DMS53 (cell line): ENCODE data around the gene KSR2.
A peak's percentile ranks its signal among the peaks of the same experiment; 100 is the strongest.

Experiments used
- DNase-seq: peaks from one replicate; lab custom pipeline; 2025; lab: John Stamatoyannopoulos, UW

The KSR2 gene

DNA sequence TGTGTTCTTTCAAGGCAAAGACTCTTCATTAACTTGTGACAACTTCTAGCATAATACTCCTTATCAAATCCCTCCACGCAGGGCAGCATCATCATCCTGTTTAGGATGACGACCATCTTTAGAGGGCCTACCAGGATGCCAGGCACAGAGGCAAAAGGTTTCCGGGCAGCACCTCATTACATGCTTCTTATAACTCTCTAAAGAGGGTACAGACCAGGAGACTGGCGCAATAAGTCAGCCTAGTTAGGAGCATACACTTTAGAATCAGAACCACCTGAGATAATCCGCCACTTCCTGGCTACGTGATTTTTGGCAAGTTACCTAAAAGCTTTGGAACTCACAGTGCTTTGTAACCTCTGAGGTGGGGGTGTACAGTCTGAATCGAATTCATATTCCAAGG is 471.4 kb downstream of the KSR2 start:
- DNase-seq, result no peak

DNA sequence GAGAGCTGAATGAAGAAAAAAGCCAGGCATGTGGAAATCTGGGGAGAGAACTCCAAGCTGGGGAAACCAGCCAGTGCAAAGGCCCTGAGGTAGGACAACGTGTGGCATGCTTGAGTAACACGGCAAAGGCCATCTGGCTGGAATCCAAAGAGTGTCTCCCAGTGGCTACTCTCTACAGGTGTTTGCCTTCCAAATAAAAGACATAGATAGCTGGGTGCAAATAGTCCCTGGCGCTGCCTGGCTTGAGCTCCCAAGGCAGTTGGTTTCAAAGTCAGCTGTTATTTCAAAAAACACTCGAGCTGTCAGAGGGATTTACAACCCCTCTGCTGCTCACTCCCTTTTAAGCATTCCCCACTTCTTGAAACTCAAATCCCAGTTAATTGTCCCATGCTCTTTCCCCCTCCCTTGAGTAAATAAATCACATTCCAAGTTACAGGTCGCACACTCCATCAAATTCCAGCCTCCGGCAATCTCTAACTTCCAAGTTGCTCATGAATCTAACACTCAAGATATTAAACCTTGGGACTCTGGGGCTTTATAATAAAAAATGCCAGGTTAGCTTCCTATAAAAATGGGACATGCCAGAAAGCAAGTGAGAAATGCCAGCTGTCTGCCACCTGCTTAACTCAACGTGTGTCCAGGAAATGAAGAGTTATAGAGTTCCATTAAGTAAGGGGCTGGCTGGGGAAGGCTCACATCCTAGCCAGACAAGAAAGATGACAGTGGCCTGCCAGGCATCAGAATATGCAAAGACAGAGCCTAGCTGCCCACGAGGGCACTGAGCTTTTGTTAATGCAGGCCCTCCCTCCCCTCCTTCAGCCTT is 473.7 kb downstream of the KSR2 start:
- peak; percentile 85 for DNase-seq

DNA sequence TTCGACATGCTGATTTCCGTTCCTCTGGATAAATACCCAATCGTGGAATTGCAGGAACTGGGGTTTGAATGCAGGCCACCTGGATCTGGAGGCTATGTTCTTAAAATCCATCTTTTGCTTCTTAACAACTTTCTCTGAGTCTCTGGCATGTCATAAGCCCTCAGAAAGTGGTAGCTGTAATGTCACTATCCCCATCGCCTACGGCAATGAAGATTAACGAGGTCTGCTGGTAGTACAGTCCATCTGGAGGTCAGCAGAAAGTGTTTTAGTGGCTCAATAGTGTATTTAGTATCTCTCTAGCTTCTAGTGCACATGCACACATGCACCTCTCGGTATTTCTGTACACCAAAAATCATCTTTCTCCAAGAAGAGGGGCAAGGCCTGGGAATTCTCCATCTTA is 477.1 kb downstream of the KSR2 start:
- no peak for DNase-seq

DNA sequence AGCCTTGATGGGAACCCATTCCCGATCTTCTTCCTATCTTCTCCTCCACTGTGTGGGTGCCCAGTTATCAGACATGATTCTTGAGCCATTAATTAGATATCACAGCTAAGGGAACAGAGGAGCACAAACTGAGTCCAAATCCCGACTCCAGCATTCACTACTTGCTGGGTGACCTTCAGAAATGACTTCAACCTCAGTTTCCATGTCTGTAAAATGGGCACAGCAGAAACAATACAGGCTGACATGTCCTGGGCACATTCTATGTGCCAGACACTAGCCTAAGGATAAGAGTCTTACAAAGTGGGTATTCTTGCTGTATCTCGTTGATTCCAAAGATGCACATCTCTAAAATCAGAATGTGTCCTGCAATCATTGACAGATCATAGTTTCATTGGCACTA is 478.7 kb downstream of the KSR2 start:
- DNase-seq, result no peak

DNA sequence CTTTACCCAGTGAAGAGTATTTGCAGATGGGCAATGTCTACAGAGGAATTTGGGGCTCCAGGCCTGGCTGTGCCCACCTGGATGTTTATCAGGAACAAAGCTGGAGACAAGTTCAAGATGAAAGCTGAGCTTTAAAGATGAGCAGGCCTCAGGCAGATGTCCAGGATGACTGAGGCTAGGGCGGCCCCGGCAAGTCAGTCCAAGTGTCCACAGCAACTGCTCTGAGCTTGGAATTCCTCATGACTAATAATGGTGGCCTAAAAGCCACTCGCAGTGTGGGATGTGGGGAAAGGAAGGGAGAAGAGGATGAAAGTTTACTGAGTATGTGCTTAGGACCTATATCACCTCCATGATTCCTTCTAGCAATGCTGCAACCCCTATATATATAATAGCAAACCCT is 479.1 kb downstream of the KSR2 start:
- no peak for DNase-seq

DNA sequence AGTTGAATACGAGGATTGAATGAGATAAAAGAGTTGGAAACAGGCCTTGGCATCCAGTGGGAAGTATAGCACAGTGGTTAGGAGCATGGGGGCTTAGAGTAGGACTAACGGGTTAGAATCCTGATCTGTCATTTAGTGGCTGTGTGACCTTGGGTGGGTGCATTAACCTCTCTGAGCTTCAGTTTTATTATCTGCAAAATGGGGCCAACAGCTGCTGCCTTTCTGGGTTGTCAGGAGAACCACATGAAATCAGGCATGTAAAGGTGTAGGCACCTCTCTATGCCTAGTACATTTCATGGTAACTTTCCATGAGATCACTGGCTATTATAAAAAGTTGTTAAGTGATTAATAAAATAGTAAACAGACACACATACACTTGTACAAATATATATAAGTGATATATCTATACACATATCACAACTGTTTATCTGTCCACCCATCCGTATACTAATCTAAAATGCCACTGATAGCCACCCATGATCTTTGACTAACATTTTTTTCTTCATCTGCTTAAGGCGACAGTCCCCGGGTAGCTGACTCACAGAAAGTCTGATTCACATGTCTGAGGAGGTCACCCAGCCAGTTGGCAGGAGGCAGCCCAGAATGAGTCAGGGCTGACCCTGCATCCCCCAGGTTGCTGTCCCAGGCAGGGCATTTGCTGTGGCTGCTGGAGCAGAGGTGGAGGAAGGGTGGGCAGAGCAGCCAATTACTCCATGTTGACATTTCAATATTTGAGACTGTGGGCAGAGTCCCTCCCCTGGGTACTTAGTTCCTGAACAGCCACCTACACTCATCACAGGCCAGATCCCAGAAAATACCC is 481.7 kb downstream of the KSR2 start:
- peak; percentile 87 for DNase-seq

DNA sequence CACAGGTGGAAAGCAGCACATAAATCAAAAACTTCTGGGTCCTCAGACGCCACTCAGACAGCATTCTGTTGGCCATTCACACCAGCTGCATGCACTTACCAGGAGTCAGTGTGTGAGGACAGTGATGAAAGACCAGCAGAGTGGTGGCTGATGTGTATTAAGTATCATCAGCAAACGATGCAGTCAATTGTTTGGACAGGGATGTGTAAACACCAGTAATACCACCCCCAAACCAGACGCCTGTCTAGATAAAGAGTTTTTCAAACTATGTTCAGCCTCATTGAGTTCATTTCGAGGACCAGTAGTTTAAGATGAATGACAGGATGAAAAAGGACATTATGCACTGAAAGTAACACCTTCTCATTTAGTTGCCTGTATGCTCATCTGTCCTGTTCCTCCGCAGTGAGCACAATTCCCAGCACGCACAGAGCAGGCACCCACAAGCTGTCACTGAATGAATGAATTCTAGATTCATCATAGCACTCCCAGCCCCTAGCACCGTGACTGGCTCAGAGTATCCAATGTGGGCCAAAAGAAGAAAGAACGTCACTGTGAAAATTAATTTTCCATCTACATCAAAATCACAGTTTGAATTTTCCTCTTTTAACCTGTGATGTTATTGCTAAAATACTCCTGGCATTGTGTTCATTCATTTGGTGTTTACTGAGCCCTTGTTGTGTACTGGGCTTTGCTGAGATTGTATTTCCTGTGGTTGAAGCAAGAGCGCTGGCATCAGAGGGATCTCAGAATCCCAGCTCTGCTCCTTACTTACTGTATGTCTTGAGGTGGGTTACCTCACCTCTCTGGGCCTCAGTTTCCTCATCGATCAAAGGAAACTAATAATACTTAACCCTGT is 482.6 kb downstream of the KSR2 start:
- DNase-seq, result peak; percentile 99

DNA sequence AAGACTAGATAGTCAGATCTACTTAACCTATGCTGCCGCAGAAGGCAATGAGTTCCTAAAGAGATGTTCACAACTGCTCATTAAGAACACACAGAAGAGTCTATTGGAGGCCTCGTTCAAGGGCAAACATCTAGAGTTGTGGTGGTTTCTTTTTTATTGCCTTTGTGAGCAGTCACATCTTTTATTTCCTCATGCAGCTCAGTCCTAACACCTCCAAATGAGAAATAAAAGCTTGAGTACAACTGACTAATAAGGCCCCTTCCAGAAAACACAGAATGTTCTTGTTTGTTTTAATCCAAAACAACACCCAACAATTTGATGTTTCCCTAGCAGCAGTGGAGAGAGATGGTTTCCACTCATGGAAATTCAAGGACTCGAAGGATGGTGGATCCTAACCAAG is 483.9 kb downstream of the KSR2 start:
- DNase-seq, result peak; percentile 43

DNA sequence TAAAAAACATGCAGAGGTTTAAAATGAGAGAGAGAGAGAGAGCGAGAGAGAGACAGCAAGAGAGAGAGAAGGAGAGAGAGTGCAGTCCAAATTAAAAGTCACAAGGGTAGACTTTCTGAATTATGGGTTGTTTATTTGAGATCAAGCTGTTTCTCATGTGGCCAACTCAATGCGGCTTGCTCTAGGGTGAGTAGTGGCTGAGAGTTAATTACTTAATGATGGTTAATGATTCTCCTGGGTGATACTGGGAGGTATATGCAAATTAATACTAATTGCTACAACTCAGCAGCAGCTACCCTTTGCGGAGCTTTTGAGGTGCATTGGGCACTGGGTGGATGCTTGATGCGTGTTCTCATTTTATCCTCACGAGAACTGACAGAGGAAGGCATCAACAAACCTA is 485.3 kb downstream of the KSR2 start:
- no peak for DNase-seq

DNA sequence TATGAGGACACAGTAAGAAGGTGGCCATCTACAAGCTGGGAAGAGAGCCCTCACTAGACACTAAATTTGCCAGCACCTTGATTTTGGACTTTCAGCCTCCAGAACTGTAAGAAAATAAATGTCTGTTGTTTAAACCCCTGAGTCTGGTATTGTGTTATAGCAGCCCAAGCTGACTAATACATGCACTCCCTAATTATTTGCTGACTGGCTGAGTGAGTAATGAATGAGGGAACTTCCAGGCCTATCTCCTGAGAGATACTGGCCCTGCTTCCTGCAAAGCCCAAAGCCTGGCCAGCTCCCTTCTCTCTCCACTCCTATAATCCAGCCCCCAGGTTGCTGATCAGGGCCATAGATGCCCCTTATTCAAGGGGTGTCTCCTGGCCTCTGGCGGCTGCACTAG is 487.3 kb downstream of the KSR2 start:
- no peak for DNase-seq

DNA sequence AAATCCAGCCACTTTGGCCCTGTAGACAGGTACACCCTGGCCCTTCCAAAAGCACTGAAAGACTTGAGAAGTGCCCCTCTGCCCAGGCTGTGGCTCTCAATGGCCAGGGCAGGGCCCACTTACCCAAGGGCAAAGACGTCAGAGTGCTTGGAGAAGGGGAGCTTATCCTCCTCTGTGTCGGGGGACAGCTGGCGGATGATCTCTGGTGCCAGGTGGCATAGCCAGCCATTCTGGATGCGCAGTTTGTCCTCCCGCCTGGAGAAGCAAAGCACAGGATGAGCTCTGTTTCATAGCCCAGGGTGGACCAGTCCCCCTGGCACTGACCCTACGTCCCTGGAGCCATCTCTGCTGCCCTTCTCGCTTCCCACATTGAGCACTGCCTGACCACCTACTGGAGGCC is 492.4 kb downstream of the KSR2 start:
- no peak for DNase-seq

DNA sequence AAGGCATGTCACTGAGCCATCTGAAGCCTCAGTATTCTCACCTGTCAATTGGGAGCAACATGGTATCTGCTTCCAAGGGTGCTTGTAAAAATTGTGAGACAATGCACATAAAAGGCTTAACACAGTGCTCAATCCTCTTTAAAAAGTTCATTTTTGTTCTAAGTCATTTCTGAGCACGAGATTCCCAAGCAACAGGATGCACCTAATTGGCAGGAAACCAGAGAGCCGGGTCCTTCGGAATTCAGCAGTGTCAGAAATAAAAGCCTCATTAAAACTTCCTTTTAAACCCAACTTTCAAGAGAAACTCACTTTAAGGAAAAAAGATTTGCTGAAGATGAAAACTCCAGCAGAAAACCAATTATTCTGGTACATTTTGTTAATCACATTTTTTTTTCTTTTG is 494.9 kb downstream of the KSR2 start:
- no peak for DNase-seq

DNA sequence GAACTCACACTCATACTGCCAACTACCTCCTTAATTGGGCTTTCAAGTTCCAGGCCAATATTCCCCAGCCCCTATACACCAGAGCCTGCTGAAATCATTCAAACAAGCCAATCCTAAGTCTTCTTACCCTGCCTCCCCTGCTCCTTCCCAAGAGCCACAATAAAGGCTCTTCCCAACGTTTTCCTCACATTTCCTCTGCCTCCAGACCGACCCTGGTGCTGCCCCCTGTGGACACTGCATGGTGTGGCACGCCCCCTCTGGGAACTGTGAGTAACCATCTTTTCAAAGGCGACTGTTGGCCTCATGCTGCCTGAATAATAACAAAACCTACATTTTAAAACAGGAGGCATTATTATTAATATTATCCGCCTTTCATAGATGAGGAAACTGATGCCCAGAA is 495.8 kb downstream of the KSR2 start:
- DNase-seq, result peak; percentile 68

DNA sequence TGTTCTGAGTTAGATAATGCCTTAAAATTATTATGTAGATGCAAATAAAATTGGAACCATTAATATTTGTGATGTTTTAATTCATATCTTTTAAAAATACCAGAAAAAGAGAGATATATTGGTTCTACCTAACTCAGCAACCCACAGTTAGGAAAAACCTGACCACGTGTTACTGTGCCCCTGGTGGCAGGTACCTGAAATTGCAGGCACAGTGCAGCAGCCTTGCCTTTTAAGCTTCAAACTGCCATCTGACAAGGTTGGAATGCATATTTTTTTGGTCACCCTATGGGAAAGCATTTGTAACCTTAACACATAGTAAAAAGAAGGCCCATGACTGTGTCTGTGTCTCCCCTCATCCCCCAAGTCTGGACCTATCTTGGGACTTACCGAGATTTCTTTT is 498.0 kb downstream of the KSR2 start:
- DNase-seq, result peak; percentile 48

DNA sequence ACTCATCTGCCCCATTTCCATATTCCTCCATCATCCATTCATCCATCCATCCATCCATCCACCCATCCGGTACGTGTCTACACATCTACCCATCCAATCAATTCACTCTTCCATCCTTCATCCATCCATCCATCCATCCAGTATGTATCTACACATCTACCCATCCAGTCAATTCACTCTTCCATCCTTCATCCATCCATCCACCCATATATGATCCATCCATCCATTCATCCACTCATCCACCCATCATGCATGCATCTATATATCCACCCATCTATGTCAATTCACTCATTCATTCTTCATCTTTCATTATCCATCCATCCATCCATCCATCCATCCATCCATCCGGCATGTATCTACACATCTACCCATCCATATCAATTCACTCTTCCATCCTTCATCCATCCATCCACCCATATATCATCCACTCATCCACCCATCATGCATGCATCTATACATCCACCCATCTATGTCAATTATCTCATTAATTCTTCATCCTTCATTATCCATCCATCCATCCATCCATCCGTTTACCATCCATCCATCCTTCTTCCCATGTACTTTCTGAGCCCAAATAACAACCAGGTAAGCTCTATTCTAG is 498.8 kb downstream of the KSR2 start:
- no peak for DNase-seq

DNA sequence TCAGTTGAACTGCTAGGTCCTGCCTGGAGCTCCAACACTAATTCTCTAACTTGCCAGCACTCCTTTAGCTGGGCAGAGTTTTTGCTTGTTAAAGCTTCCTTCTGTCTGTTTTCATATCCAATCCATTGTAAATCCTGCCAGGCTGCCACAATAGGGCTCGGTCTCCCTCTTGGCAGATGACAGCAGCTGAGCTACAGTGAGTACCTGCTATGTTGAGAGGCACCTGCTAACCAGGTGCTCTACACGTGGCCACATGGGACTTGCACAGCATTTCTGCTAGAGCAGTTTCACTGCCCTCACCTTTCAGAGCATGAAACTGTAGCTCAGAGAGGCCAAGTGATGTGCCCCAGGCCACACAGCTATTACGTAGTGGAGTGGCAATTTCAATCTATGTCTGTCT is 500.8 kb downstream of the KSR2 start:
- DNase-seq, result peak; percentile 95

DNA sequence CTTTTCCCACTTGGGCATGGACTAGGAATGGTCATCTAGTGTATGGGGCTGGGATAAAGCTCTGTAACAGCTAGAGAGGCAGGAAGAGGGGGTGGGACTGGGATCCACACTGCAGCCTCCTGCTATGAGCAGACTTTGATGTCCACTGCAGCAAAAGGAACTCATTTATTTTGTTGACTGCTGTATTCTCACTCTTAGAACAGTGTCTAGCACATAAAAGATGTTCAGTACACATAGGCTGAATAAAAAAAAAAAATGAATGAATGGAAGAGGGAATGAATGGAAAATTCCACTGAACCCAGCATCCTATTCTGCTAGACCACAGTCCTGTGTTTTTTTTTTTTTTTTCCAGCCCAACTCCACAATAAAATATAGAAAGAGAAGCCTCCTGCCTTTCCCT is 501.2 kb downstream of the KSR2 start:
- DNase-seq, result peak; percentile 69

DNA sequence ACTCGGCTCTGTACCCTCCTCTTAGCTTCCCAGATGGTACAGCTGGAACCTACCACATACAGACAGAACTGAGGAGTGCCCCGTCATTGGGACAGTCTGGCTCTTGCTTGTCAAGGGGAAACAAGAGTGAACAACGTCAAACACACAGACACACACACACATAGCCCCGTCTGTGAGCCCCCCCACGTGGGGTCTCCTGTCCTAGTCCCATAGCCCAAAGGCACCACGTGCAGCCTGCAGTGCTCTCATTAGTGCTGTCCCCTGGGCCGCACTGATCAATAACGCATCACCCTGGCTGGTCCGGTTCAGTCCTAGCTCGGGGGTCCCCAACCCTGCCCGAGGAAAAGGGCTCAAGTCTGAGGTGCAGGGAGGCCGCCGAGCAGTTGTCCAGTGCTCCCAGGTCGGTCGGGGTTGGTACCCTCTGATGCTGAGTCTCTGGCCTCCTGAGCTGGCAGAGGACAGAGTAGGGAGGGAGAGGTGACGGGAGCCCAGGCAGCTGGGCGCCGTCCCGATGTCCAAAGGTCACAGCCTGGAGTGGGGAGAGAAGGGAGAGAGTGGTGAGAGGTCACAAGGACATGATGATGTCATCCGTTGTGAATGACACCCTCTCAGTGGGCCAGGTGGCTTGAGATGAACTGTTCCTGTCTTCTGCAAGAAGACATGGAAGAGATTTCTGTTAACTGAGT is 502.0 kb downstream of the KSR2 start:
- peak; percentile 96 for DNase-seq

DNA sequence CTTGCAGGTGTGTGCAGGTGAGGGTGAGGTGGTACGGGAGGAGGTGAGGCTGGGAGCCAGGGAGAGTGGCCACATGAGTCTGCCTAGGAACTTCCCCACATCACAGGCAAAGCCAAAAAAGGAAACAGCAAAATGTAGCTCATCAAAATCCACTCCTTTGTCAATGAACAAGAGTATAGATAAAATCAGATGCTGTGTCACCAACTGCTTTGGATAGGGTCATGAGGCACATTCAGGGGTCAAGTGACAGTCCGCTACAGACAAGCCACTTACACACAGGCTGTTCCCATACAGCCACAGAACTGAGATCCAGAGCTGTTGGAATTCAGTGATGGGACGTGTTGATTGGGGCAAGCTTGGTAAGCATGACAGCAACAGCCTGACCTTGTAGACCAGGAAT is 507.1 kb downstream of the KSR2 start:
- no peak for DNase-seq

DNA sequence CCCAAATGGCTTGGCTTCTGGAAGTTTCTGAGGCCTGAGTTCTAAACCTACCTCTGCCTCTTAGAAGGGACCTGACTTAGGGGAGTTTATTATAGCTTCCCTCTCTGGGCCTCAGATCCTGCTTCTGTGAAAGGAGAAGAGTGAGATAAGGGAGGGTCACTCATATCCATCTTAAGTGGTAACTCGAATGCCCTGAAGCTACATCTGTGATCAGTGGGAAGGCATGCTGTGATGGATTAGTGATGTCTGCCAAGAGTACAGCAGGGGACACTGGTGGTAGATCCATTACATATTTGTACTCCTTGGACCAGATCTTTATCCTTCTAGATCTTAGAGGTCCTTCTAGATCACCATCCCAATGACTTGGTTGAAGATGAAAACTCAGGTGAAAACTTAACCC is 509.6 kb downstream of the KSR2 start:
- DNase-seq, result no peak

DNA sequence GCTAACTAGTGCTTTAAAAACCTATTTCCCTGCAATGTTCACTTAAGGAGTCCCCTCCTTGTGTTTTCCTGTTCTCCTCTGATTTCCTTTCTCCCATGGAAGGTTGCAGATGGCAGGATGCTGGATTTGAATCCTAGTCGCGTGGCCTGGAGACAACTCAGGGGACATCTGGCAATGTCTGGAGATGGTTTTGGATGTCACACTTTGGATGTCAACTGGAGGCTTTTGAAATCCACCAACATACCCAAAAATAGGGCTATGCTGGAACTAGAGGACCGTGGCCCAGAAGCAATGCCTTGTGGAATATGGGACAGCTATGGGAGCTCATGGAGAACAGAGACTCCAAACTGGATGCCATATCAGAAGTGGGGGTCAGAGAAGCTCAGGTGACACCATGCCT is 511.6 kb downstream of the KSR2 start:
- DNase-seq, result no peak

DNA sequence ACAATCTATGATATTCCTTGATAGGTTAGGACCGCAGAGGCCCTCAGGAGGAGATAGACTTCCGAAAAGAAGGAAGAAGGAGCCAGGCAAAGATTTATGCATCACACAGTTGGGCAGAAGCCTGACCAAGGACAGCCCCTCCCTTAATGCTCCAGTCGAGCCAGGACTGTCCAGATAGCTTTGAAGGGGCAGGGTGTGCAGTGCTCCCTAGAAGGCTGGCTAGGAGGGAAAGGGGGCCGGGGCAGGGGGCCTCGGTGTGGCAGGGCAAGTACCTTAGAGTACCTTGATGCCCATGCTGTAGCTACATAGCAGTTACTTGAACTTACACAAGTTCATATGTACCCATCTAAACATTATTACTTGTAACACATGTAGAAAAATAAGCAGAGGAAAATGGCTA is 512.7 kb downstream of the KSR2 start:
- no peak for DNase-seq
